Measurements from ENCODE around the gene RSAD1.
"Not testable (repeated sequence)": the region's sequence is repeated elsewhere in the genome, so short reads cannot be mapped to it uniquely, and the experiment has no call there.

Gene RSAD1

GRCh38 chr17:50472761-50473161, 5.9 kb upstream of the RSAD1 start:
- not testable (repeated sequence) for DNase-seq (ENCODE audit: low spot score)

GRCh38 chr17:50473901-50474300, 4.8 kb upstream of the RSAD1 start:
- no peak for DNase-seq (ENCODE audit: low spot score)

GRCh38 chr17:50474523-50474922, 4.1 kb upstream of the RSAD1 start:
- DNase-seq (ENCODE audit: low spot score), result no peak

- no peak for DNase-seq (ENCODE audit: low spot score)
Observed at GRCh38 chr17:50475362-50475761, 3.3 kb upstream of the RSAD1 start.

GRCh38 chr17:50475775-50476544, 2.7 kb upstream of the RSAD1 start:
- peak; percentile 47 for DNase-seq (ENCODE audit: low spot score)

- no peak for DNase-seq (ENCODE audit: low spot score)
Observed at GRCh38 chr17:50476545-50477315, 1.9 kb upstream of the RSAD1 start.

GRCh38 chr17:50477976-50478375, 684 bp upstream of the RSAD1 start:
- no peak for DNase-seq (ENCODE audit: low spot score)

GRCh38 chr17:50479522-50480141, 972 bp downstream of the RSAD1 start:
- peak; percentile 95 for DNase-seq (ENCODE audit: low spot score)

- no peak for DNase-seq (ENCODE audit: low spot score)
Observed at GRCh38 chr17:50480142-50480764, 1.6 kb downstream of the RSAD1 start.

- no peak for DNase-seq (ENCODE audit: low spot score)
Observed at GRCh38 chr17:50480854-50481490, 2.3 kb downstream of the RSAD1 start.

- no peak for DNase-seq (ENCODE audit: low spot score)
Observed at GRCh38 chr17:50481648-50482047, 3.0 kb downstream of the RSAD1 start.

GRCh38 chr17:50482110-50482509, 3.5 kb downstream of the RSAD1 start:
- DNase-seq (ENCODE audit: low spot score), result no peak

GRCh38 chr17:50482516-50482915, 3.9 kb downstream of the RSAD1 start:
- DNase-seq (ENCODE audit: low spot score), result peak; percentile 90

- DNase-seq (ENCODE audit: low spot score), result no peak
Observed at GRCh38 chr17:50483266-50483665, 4.6 kb downstream of the RSAD1 start.

GRCh38 chr17:50484386-50485155, 5.9 kb downstream of the RSAD1 start:
- no peak for DNase-seq (ENCODE audit: low spot score)

- no peak for DNase-seq (ENCODE audit: low spot score)
Observed at GRCh38 chr17:50487213-50488096, 8.8 kb downstream of the RSAD1 start.

GRCh38 chr17:50488880-50489279, 10.2 kb downstream of the RSAD1 start:
- no peak for DNase-seq (ENCODE audit: low spot score)

- DNase-seq (ENCODE audit: low spot score), result no peak
Observed at GRCh38 chr17:50491505-50491904, 12.8 kb downstream of the RSAD1 start.

GRCh38 chr17:50492214-50492613, 13.6 kb downstream of the RSAD1 start:
- DNase-seq (ENCODE audit: low spot score), result no peak

GRCh38 chr17:50493744-50494143, 15.1 kb downstream of the RSAD1 start:
- DNase-seq (ENCODE audit: low spot score), result no peak
